NT2/D1 (cell line): ENCODE data around the gene PADI2.

Source experiments
- DNase-seq: peaks from one replicate; pipeline ENCODE4 v3.0.0-alpha.2; 2011; ENCODE audit warnings: low read depth, low spot score
- H3K27me3 ChIP-seq: 2 replicates; pipeline ENCODE4 v1.6.0; 2011; ENCODE audit warnings: mild to moderate bottlenecking; ENCODE audit not compliant: insufficient read length, insufficient read depth
- H3K36me3 ChIP-seq: 2 replicates; pipeline ENCODE4 v1.6.1; 2011; ENCODE audit warnings: mild to moderate bottlenecking, low read length, mixed read lengths; ENCODE audit not compliant: insufficient read depth, insufficient read length
- H3K4me1 ChIP-seq: 2 replicates; pipeline ENCODE4 v1.5.1; 2011; ENCODE audit not compliant: insufficient read depth, insufficient read length
- H3K4me3 ChIP-seq: 2 replicates; pipeline ENCODE4 v1.5.1; 2011; ENCODE audit warnings: low read depth; ENCODE audit not compliant: insufficient read length
- H3K9ac ChIP-seq: 2 replicates; pipeline ENCODE4 v1.6.0; 2011; ENCODE audit warnings: low read depth; ENCODE audit not compliant: insufficient read length
- H3K9me3 ChIP-seq: 2 replicates; pipeline ENCODE4 v1.5.1; 2011; ENCODE audit warnings: mild to moderate bottlenecking, low read length; ENCODE audit not compliant: insufficient read depth
- SUZ12 ChIP-seq: IDR thresholded peaks from 2 replicates; pipeline ENCODE4 v1.6.1; 2011; ENCODE audit not compliant: insufficient read length, insufficient read depth; ENCODE audit errors: extremely low read depth
- YY1 ChIP-seq: IDR thresholded peaks from 2 replicates; pipeline ENCODE4 v1.6.1; 2011; ENCODE audit not compliant: insufficient read length, insufficient read depth
- ZNF274 ChIP-seq: IDR thresholded peaks from 2 replicates; pipeline ENCODE4 v1.6.1; 2011; ENCODE audit warnings: mild to moderate bottlenecking, low read depth, low read length

The PADI2 gene

GRCh38 chr1:17123196-17124045, 4.2 kb upstream of the PADI2 start:
- Histone ChIP-seq H3K4me3 (no peak overlapping the region), H3K9me3 (no peaks in the 10 kb centered on the region), H3K9ac (no peak overlapping the region), H3K36me3 (no peaks in the 10 kb centered on the region), H3K4me1 (peaks cover 11% of the 10 kb centered on the region), H3K27me3 (peaks cover 8% of the 10 kb centered on the region)
- DNase-seq, result no peak
- TF ChIP-seq ZNF274 (no peak), YY1 (no peak), SUZ12 (no peak)

GRCh38 chr1:17122521-17123164, 3.4 kb upstream of the PADI2 start:
- no peak for DNase-seq

GRCh38 chr1:17121881-17122280, 2.6 kb upstream of the PADI2 start:
- Histone ChIP-seq H3K9ac (no peak overlapping the region), H3K27me3 (peaks cover 20% of the 10 kb centered on the region), H3K4me1 (peaks cover 15% of the 10 kb centered on the region), H3K36me3 (no peaks in the 10 kb centered on the region), H3K9me3 (no peaks in the 10 kb centered on the region), H3K4me3 (no peak overlapping the region)
- DNase-seq, result no peak
- TF ChIP-seq SUZ12, result no peak
- TF ChIP-seq ZNF274, result no peak
- no peak for TF ChIP-seq YY1

More at GRCh38 chr1:17122521-17123164, 3.4 kb upstream of the PADI2 start:
- H3K27me3 ChIP-seq, result peaks cover 16% of the 10 kb centered on the region
- no peaks in the 10 kb centered on the region for H3K36me3 ChIP-seq
- no peak for TF ChIP-seq ZNF274
- TF ChIP-seq SUZ12, result no peak
- TF ChIP-seq YY1, result no peak
- no peak overlapping the region for H3K9ac ChIP-seq
- H3K4me1 ChIP-seq, result peaks cover 12% of the 10 kb centered on the region
- no peaks in the 10 kb centered on the region for H3K9me3 ChIP-seq
- no peak overlapping the region for H3K4me3 ChIP-seq

- Histone ChIP-seq H3K4me1 (peaks cover 15% of the 10 kb centered on the region), H3K9me3 (no peaks in the 10 kb centered on the region), H3K9ac (no peak overlapping the region), H3K27me3 (peaks cover 20% of the 10 kb centered on the region), H3K36me3 (no peaks in the 10 kb centered on the region), H3K4me3 (no peak overlapping the region)
- no peak for TF ChIP-seq YY1
- no peak for TF ChIP-seq ZNF274
- TF ChIP-seq SUZ12, result no peak
- no peak for DNase-seq
Measured at GRCh38 chr1:17120962-17121837, 1.9 kb upstream of the PADI2 start.

- DNase-seq, result no peak
- no peak overlapping the region for H3K4me3 ChIP-seq
Measured at GRCh38 chr1:17120481-17120877, 1.2 kb upstream of the PADI2 start.

GRCh38 chr1:17119773-17120480, 676 bp upstream of the PADI2 start:
- Histone ChIP-seq H3K4me1 (peaks cover 12% of the 10 kb centered on the region), H3K9ac (peak overlapping the region; percentile 50), H3K27me3 (peaks cover 20% of the 10 kb centered on the region), H3K4me3 (peak overlapping the region; percentile 71), H3K36me3 (no peaks in the 10 kb centered on the region), H3K9me3 (no peaks in the 10 kb centered on the region)
- TF ChIP-seq YY1, result no peak
- TF ChIP-seq SUZ12, result no peak
- no peak for TF ChIP-seq ZNF274
- no peak for DNase-seq

More at GRCh38 chr1:17120481-17120877, 1.2 kb upstream of the PADI2 start:
- no peaks in the 10 kb centered on the region for H3K36me3 ChIP-seq
- H3K9me3 ChIP-seq, result no peaks in the 10 kb centered on the region
- H3K27me3 ChIP-seq, result peaks cover 20% of the 10 kb centered on the region
- no peak for TF ChIP-seq SUZ12
- no peak for TF ChIP-seq YY1
- no peak for TF ChIP-seq ZNF274
- no peak overlapping the region for H3K9ac ChIP-seq
- H3K4me1 ChIP-seq, result peaks cover 12% of the 10 kb centered on the region
